GM19467 (cell line): ENCODE data around the gene MEMO1.
"Not testable (repeated sequence)": the region's sequence is repeated elsewhere in the genome, so short reads cannot be mapped to it uniquely, and the experiment has no call there.

Source experiments
- ATAC-seq: cut with Tn5 transposase; IDR thresholded peaks from one replicate; pipeline ENCODE4 v1.9.1; 2021; ENCODE audit warnings: mild to moderate bottlenecking, moderate library complexity; ENCODE audit not compliant: unreplicated experiment

Gene MEMO1

GRCh38 chr2:31920962-31921361 lies 89.8 kb downstream of the MEMO1 start:
- ATAC-seq = no peak

GRCh38 chr2:31919499-31919898 lies 91.3 kb downstream of the MEMO1 start:
- ATAC-seq = no peak

GRCh38 chr2:31909661-31910060 lies 101.1 kb downstream of the MEMO1 start:
- no peak for ATAC-seq

- not testable (repeated sequence) for ATAC-seq
Observed at GRCh38 chr2:31907491-31907890, 103.3 kb downstream of the MEMO1 start.

GRCh38 chr2:31903109-31903780 lies 107.6 kb downstream of the MEMO1 start:
- ATAC-seq = no peak

GRCh38 chr2:31901900-31902299 lies 108.9 kb downstream of the MEMO1 start:
- no peak for ATAC-seq

GRCh38 chr2:31900156-31900555 lies 110.7 kb downstream of the MEMO1 start:
- ATAC-seq = not testable (repeated sequence)

GRCh38 chr2:31898346-31898745 lies 112.5 kb downstream of the MEMO1 start:
- not testable (repeated sequence) for ATAC-seq

GRCh38 chr2:31897340-31897739 lies 113.5 kb downstream of the MEMO1 start:
- ATAC-seq = not testable (repeated sequence)

GRCh38 chr2:31896293-31896692 lies 114.5 kb downstream of the MEMO1 start:
- no peak for ATAC-seq

- ATAC-seq = no peak
Observed at GRCh38 chr2:31894656-31895055, 116.2 kb downstream of the MEMO1 start.

GRCh38 chr2:31893094-31893493 lies 117.7 kb downstream of the MEMO1 start:
- no peak for ATAC-seq

- no peak for ATAC-seq
Observed at GRCh38 chr2:31889044-31889443, 121.8 kb downstream of the MEMO1 start.

- ATAC-seq = no peak
Observed at GRCh38 chr2:31888550-31888949, 122.3 kb downstream of the MEMO1 start.

GRCh38 chr2:31886700-31887099 lies 124.1 kb downstream of the MEMO1 start:
- no peak for ATAC-seq

- ATAC-seq = no peak
Observed at GRCh38 chr2:31877008-31877407, 133.8 kb downstream of the MEMO1 start.

GRCh38 chr2:31874071-31874470 lies 136.7 kb downstream of the MEMO1 start:
- ATAC-seq = no peak

GRCh38 chr2:31865215-31865614 lies 145.6 kb downstream of the MEMO1 start:
- no peak for ATAC-seq

- no peak for ATAC-seq
Observed at GRCh38 chr2:31863867-31864266, 146.9 kb downstream of the MEMO1 start.

- ATAC-seq = not testable (repeated sequence)
Observed at GRCh38 chr2:31863015-31863656, 147.7 kb downstream of the MEMO1 start.

GRCh38 chr2:31859959-31860358 lies 150.8 kb downstream of the MEMO1 start:
- ATAC-seq = no peak

- ATAC-seq = no peak
Observed at GRCh38 chr2:31853521-31853920, 157.3 kb downstream of the MEMO1 start.

GRCh38 chr2:31842150-31842549 lies 168.7 kb downstream of the MEMO1 start:
- not testable (repeated sequence) for ATAC-seq
